Endodermal cell (in vitro differentiated cells): ENCODE measurements around the gene DESI2. TPM values are rescaled to one million over a fixed set of nuclear protein-coding genes. Genes with fewer than 3 reads are reported as not detected.
A peak's percentile ranks its signal among the peaks of the same experiment; 100 is the strongest.

Source experiments
- DNase-seq: peaks from one replicate; pipeline ENCODE4 v3.0.0-alpha.2; 2017
- H3K27ac ChIP-seq: 2 replicates; pipeline ENCODE4 v1.5.1; 2013; ENCODE audit warnings: mild to moderate bottlenecking, low read depth, low read length, moderate library complexity
- H3K27me3 ChIP-seq: 2 replicates; pipeline ENCODE4 v1.6.1; 2013; ENCODE audit warnings: mild to moderate bottlenecking, low read length, moderate library complexity; ENCODE audit not compliant: insufficient read depth, control insufficient read depth, poor library complexity, severe bottlenecking
- H3K36me3 ChIP-seq: 2 replicates; pipeline ENCODE4 v1.7.0; 2013; ENCODE audit warnings: mild to moderate bottlenecking, low read length, moderate library complexity; ENCODE audit not compliant: control insufficient read depth, insufficient read depth
- H3K4me1 ChIP-seq: one replicate; pipeline ENCODE4 v1.7.0; 2013; ENCODE audit warnings: low read length; ENCODE audit not compliant: control insufficient read depth, insufficient read depth
- H3K4me3 ChIP-seq: 2 replicates; pipeline ENCODE4 v1.5.1; 2013; ENCODE audit warnings: mild to moderate bottlenecking, low read length, moderate library complexity
- H3K9ac ChIP-seq: 2 replicates; pipeline ENCODE4 v1.6.1; 2013; ENCODE audit warnings: mild to moderate bottlenecking, low read length, moderate library complexity; ENCODE audit not compliant: poor library complexity, severe bottlenecking; ENCODE audit errors: extremely low read depth
- H3K9me3 ChIP-seq: 2 replicates; pipeline ENCODE4 v1.6.1; 2013; ENCODE audit warnings: mild to moderate bottlenecking, low read length, moderate library complexity; ENCODE audit not compliant: control insufficient read depth
- H3K27ac Mint-ChIP-seq: 2 replicates; pipeline ENCODE4 v1.8.0; 2020; ENCODE audit warnings: mixed read lengths
- H3K27me3 Mint-ChIP-seq: 2 replicates; pipeline ENCODE4 v1.8.0; 2021; ENCODE audit warnings: mild to moderate bottlenecking, mixed read lengths; ENCODE audit not compliant: insufficient read depth
- H3K36me3 Mint-ChIP-seq: 2 replicates; pipeline ENCODE4 v1.8.0; 2020; ENCODE audit warnings: low read depth, mixed read lengths
- H3K4me1 Mint-ChIP-seq: 2 replicates; pipeline ENCODE4 v1.8.0; 2020; ENCODE audit warnings: mixed read lengths
- H3K4me3 Mint-ChIP-seq: 2 replicates; pipeline ENCODE4 v1.8.0; 2020; ENCODE audit warnings: mild to moderate bottlenecking, moderate library complexity, mixed read lengths
- H3K9me3 Mint-ChIP-seq: 2 replicates; pipeline ENCODE4 v1.8.0; 2020; ENCODE audit warnings: mild to moderate bottlenecking, mixed read lengths
- WGBS, 2 experiments: methylation state at CpG; one replicate each; pipeline versions ENCODE4 v1.1.5 to v1.1.7; 2013; ENCODE audit warnings: missing lambda C conversion rate in 2 of 2, mixed read lengths in 1 of 2; ENCODE audit not compliant: insufficient coverage in 1 of 2, insufficient read length in 1 of 2; 5-methylcytosine and 5-hydroxymethylcytosine counted together
- total RNA-seq, 2 donors: library from RNA; stranded (reverse); fragmentation: NEBNext Ultra II Directional in 1 of 2; extraction: Animal tissue kit (Norgen Biotek cat#: 25700) in 1 of 2; gene quantifications; 2 replicates in 1 of 2; 3 replicates in 1 of 2; pipeline ENCODE4 v1.2.1, GENCODE V29; 2021
- TF ChIP-seq, protein P1 (sequence below): fragments of 200-600 bp; sonication (generic); conservative IDR thresholded peaks from 2 replicates; pipeline ENCODE4 v1.5.0; 2021; ENCODE audit warnings: antibody characterized with exemption, mild to moderate bottlenecking

Gene DESI2
- total RNA-seq, 2 donors from 2014 or later, result 50.0 to 50.2 TPM

DNA sequence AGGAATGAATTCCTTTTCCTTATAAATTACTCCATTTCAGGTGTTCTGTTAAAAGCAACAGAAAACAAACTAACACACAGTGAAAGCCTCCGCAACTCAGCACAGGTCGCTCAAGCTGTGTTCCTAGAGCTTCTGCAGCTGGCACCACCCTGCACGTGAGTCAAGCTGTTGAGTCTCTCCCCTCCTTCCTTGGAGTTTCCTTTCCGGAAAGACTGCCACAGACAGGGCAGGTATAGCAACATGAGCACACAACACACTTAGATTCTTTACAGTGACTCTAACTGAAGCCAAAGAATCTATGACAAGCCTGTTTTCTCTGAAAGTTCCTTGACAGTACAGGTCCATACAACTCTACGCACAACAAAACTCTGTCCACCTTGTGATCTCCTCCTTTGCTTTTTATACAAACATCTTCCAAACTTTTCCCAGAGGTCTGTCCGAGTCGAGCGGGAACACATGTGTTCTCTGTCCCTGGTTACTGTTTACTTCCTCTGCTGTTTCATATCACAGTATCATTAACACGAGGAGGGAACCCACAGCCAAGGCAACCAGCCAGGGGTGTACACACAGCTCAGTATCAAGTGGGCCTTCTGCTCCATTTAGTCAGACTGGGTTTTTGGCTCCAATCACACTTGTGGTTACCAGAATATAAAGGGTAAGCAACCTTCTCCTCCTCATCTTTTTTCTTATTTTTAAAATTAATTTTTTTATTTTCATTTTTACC is 38.7 kb upstream of the DESI2 start:
- no peaks in the 10 kb centered on the region for H3K9me3 Mint-ChIP-seq
- Histone ChIP-seq H3K36me3 (no peaks in the 10 kb centered on the region), H3K9ac (no peak overlapping the region), H3K4me3 (no peak overlapping the region), H3K27ac (no peak overlapping the region), H3K4me1 (no peaks in the 10 kb centered on the region), H3K9me3 (no peaks in the 10 kb centered on the region), H3K27me3 (no peaks in the 10 kb centered on the region)
- no peak overlapping the region for H3K27ac Mint-ChIP-seq
- 87 to 94% methylated on average over 5 to 9 of the region's 9 CpGs for WGBS, 2 experiments
- no peaks in the 10 kb centered on the region for H3K27me3 Mint-ChIP-seq
- no peaks in the 10 kb centered on the region for H3K36me3 Mint-ChIP-seq
- no peak overlapping the region for H3K4me3 Mint-ChIP-seq
- TF ChIP-seq, protein P1, sequence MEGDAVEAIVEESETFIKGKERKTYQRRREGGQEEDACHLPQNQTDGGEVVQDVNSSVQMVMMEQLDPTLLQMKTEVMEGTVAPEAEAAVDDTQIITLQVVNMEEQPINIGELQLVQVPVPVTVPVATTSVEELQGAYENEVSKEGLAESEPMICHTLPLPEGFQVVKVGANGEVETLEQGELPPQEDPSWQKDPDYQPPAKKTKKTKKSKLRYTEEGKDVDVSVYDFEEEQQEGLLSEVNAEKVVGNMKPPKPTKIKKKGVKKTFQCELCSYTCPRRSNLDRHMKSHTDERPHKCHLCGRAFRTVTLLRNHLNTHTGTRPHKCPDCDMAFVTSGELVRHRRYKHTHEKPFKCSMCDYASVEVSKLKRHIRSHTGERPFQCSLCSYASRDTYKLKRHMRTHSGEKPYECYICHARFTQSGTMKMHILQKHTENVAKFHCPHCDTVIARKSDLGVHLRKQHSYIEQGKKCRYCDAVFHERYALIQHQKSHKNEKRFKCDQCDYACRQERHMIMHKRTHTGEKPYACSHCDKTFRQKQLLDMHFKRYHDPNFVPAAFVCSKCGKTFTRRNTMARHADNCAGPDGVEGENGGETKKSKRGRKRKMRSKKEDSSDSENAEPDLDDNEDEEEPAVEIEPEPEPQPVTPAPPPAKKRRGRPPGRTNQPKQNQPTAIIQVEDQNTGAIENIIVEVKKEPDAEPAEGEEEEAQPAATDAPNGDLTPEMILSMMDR, result no peak
- DNase-seq, result no peak
- no peaks in the 10 kb centered on the region for H3K4me1 Mint-ChIP-seq

DNA sequence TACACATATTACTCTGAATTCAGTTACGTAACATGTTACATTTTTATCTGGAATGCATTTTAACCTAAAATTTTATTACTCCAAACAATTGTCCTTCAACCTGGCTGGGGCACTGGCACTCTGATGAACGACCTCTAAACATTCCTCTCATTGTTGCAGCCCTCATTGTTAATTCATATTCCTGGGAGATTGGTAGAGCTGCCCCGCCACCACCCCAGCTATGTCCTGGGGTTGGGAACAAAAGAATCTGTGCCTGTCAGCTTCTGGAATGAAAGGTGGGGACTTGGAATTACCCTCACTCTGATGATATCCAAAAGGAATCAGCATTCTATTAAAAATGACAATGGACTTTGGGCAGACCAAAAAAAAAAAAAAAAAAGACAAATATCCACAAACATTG is 38.0 kb upstream of the DESI2 start:
- Histone ChIP-seq H3K27ac (peak overlapping the region; percentile 30), H3K4me1 (no peaks in the 10 kb centered on the region), H3K9me3 (no peaks in the 10 kb centered on the region), H3K9ac (no peak overlapping the region), H3K36me3 (no peaks in the 10 kb centered on the region), H3K4me3 (no peak overlapping the region), H3K27me3 (no peaks in the 10 kb centered on the region)
- TF ChIP-seq, protein P1, result no peak
- H3K27me3 Mint-ChIP-seq, result no peaks in the 10 kb centered on the region
- no peaks in the 10 kb centered on the region for H3K9me3 Mint-ChIP-seq
- WGBS, 2 experiments, result 66 to 100% methylated on average over 1 to 3 of the region's 3 CpGs
- peaks cover 1% of the 10 kb centered on the region for H3K4me1 Mint-ChIP-seq
- no peak overlapping the region for H3K4me3 Mint-ChIP-seq
- H3K27ac Mint-ChIP-seq, result no peak overlapping the region
- DNase-seq, result no peak
- H3K36me3 Mint-ChIP-seq, result no peaks in the 10 kb centered on the region

DNA sequence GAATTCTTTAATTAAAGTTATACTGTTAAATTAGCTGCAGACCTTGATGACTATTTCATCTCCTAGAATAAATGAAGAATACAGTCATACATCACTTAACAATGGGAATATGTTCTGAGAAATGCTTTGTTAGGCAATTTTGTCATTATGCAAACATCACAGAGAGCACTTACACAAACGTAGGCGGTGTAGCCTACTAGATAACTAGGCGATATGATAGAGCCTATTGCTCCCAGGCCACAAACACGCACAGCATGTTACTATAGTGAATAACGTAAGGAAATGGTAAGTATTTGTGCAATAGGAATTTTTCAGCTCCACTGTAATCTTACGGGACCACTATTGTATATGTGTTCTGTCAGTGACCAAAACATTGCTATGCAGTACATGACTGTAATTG is 37.6 kb upstream of the DESI2 start:
- Histone ChIP-seq H3K4me3 (no peak overlapping the region), H3K27me3 (no peaks in the 10 kb centered on the region), H3K4me1 (no peaks in the 10 kb centered on the region), H3K9ac (no peak overlapping the region), H3K36me3 (no peaks in the 10 kb centered on the region), H3K9me3 (no peaks in the 10 kb centered on the region), H3K27ac (peak overlapping the region; percentile 30)
- peaks cover 4% of the 10 kb centered on the region for H3K4me1 Mint-ChIP-seq
- whole genome bisulfite sequencing, 2 experiments, result 92 to 95% methylated on average over 6 of the region's 6 CpGs
- no peak for DNase-seq
- H3K27ac Mint-ChIP-seq, result no peak overlapping the region
- TF ChIP-seq, protein P1, result no peak
- no peak overlapping the region for H3K4me3 Mint-ChIP-seq
- no peaks in the 10 kb centered on the region for H3K36me3 Mint-ChIP-seq
- H3K27me3 Mint-ChIP-seq, result no peaks in the 10 kb centered on the region
- H3K9me3 Mint-ChIP-seq, result no peaks in the 10 kb centered on the region
